DOHH2 (cell line): ENCODE data around the gene BTNL2.

Experiments used
- H3F3A ChIP-seq: fragments of 200-600 bp; sonication (generic), shearing (Covaris generic); 2 replicates; pipeline ENCODE4 v1.6.0; 2016; ENCODE audit warnings: antibody characterized with exemption, mild to moderate bottlenecking; ENCODE audit not compliant: control insufficient read depth, insufficient read depth
- H3K27ac ChIP-seq: fragments of 200-600 bp; sonication (generic); 2 replicates; pipeline ENCODE4 v1.5.1; 2014; ENCODE audit warnings: low read depth, mild to moderate bottlenecking, low read length, moderate library complexity
- H3K27me3 ChIP-seq: fragments of 200-600 bp; sonication (generic); 2 replicates; pipeline ENCODE4 v1.6.1; 2014; ENCODE audit warnings: mild to moderate bottlenecking, low read length, mixed read lengths; ENCODE audit not compliant: control insufficient read depth
- H3K36me3 ChIP-seq: fragments of 200-600 bp; sonication (generic); 2 replicates; pipeline ENCODE4 v1.6.1; 2014; ENCODE audit warnings: mild to moderate bottlenecking, low read length, moderate library complexity, mixed read lengths; ENCODE audit not compliant: control insufficient read depth
- H3K4me1 ChIP-seq: fragments of 200-600 bp; sonication (generic); 2 replicates; pipeline ENCODE4 v1.6.1; 2014; ENCODE audit warnings: mild to moderate bottlenecking, low read length, mixed read lengths; ENCODE audit not compliant: control insufficient read depth
- H3K4me2 ChIP-seq: fragments of 200-600 bp; sonication (generic); 2 replicates; pipeline ENCODE4 v1.6.0; 2014; ENCODE audit warnings: mild to moderate bottlenecking, low read length, moderate library complexity
- H3K4me3 ChIP-seq: fragments of 200-600 bp; sonication (generic); 2 replicates; pipeline ENCODE4 v1.5.1; 2014; ENCODE audit warnings: mild to moderate bottlenecking, low read length, mixed read lengths
- H3K79me2 ChIP-seq: fragments of 200-600 bp; sonication (generic); 2 replicates; pipeline ENCODE4 v1.6.1; 2014; ENCODE audit warnings: mild to moderate bottlenecking, low read length, mixed read lengths; ENCODE audit not compliant: control insufficient read depth
- H3K9me2 ChIP-seq: fragments of 200-600 bp; sonication (generic); replicated peaks from 2 replicates; pipeline ENCODE4 v1.6.1; 2014; ENCODE audit warnings: mild to moderate bottlenecking, low read length, mixed read lengths; ENCODE audit not compliant: control insufficient read depth
- H3K9me3 ChIP-seq: fragments of 200-600 bp; sonication (generic); 2 replicates; pipeline ENCODE4 v1.6.1; 2014; ENCODE audit warnings: antibody characterized with exemption, low read length, mixed read lengths; ENCODE audit not compliant: control insufficient read depth, insufficient read depth
- H4K20me1 ChIP-seq: fragments of 200-600 bp; sonication (generic); 2 replicates; pipeline ENCODE4 v1.6.0; 2014; ENCODE audit warnings: low read depth, mild to moderate bottlenecking, antibody characterized with exemption, low read length, moderate library complexity; ENCODE audit not compliant: control insufficient read depth, insufficient read depth
- CTCF ChIP-seq: fragments of 200-600 bp; sonication (generic); IDR thresholded peaks from one replicate; pipeline ENCODE4 v1.5.1; 2014; ENCODE audit warnings: antibody characterized with exemption, mild to moderate bottlenecking, low read depth, low read length; ENCODE audit not compliant: poor library complexity, severe bottlenecking
- EZH2phosphoT487 ChIP-seq: fragments of 200-600 bp; sonication (generic); IDR thresholded peaks from 2 replicates; pipeline ENCODE4 v1.6.1; 2017; ENCODE audit warnings: borderline replicate concordance, mild to moderate bottlenecking, antibody characterized with exemption, low read length, moderate library complexity, mixed read lengths

Gene BTNL2

DNA sequence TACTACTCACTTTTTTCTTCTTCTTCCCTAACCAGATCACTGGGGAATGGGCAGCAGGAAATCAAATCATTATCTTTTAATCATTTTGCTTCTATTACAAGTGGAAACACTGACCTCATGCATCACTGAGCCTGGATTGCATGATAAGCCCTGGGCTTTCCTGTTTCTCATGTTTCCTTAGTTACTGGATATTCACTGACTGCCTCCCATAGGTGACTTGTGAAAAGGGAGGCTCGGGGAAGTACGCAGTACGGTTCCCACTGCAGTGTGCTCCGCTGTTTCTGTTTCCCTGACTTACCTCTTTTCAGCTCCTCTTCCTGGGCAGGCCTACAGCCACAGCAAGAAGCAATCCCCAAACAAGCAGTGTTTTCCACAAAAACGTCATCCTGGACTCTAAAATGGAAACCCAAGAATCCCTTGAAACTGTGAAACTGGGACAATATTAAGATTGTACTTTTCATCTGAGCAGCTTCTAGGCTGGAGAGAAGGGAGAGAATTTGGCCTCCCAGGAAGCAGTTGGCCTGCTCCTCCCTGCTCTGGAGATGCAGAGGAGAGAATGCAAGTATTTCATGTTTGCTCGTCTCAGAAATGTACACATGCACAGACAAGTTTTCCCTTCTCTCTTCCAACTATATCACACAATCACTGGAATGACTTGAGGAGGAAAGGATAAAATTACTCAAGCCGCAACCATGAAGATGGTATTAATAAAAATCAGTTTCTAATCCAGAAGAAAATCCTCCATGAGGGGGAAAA, 13.1 kb downstream of the BTNL2 start:
- TF ChIP-seq EZH2phosphoT487 = no peak
- no peak for TF ChIP-seq CTCF

DNA sequence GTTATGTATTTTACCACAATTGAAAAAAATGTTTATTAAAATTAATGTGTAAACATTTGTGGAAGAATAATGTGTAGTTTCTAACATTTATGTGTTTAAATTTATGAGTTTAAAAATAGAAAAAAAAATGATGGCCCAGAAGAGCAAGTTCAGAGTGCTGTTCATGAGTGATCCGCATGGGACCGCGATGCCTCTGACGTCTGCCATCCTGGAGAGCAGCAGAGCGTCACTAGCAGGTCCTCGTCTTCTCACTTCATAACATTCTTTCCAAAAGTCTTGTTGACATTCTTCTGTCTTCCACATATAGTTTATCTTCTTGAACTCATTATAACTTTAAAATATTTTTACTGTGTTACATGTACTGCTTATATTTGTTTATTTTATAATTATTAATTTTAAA, 15.5 kb downstream of the BTNL2 start:
- Histone ChIP-seq H3K9me3 (no peaks in the 10 kb centered on the region), H3F3A (no peaks in the 10 kb centered on the region; the same call in 1 of the 2 replicates), H3K36me3 (no peaks in the 10 kb centered on the region)

More for the DNA sequence above, 13.1 kb downstream of the BTNL2 start:
- Histone ChIP-seq H3K9me2 (no peaks in the 10 kb centered on the region), H4K20me1 (no peaks in the 10 kb centered on the region), H3K4me3 (peak overlapping the region; percentile 11; the same call in 1 of the 2 replicates), H3K9me3 (no peaks in the 10 kb centered on the region), H3F3A (peaks cover 6% of the 10 kb centered on the region), H3K79me2 (no peaks in the 10 kb centered on the region), H3K27me3 (no peaks in the 10 kb centered on the region), H3K27ac (no peak overlapping the region), H3K36me3 (no peaks in the 10 kb centered on the region), H3K4me2 (peak overlapping the region; percentile 41), H3K4me1 (peaks cover 45% of the 10 kb centered on the region)

DNA sequence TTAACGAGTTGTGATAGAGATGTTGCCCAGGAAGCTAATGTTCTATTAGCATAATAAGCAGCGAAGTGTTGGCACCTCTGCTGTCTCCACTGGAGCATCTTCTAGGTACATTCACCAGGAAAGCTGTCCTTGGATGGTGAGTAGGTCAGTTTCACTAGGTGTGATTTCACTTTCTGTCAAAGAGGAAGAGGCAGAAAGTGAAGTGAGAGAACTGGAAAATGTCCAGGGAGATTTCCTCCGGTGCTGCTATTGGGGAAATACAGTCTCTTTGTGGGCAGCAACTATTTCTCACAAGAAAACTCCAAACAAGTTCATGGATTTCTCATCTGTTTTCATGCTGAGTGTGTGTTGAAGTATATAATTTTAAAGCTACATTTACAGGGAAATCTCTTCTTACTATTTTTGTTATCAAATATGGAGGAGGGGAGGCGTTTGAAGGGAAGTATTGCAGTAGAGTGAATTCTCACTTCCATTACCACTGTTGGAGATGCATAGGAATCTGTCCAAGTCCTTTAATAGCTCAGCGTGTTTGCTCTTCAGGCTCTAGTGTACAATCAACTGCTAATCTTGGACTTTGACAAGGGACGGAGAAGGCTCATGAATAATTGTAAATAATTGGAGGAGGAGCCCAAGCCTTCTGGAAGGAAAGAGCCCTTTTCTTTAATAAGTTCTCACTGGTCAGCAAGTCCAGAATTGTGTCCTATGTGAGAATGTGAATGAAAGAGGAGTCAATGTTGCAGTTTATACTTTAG, 19.2 kb downstream of the BTNL2 start:
- no peaks in the 10 kb centered on the region for H3K27me3 ChIP-seq
- no peak overlapping the region for H3K27ac ChIP-seq
- no peaks in the 10 kb centered on the region for H3K9me3 ChIP-seq
- no peak for TF ChIP-seq CTCF
- no peak for TF ChIP-seq EZH2phosphoT487
- H3K4me2 ChIP-seq = no peak overlapping the region
- no peaks in the 10 kb centered on the region for H3K36me3 ChIP-seq
- H3F3A ChIP-seq = no peaks in the 10 kb centered on the region
- H3K79me2 ChIP-seq = no peaks in the 10 kb centered on the region
- H3K4me1 ChIP-seq = peaks cover 3% of the 10 kb centered on the region; the same call in 1 of the 2 replicates
- H4K20me1 ChIP-seq = no peaks in the 10 kb centered on the region
- H3K9me2 ChIP-seq = no peaks in the 10 kb centered on the region
- H3K4me3 ChIP-seq = no peak overlapping the region

More for the DNA sequence above, 15.5 kb downstream of the BTNL2 start:
- Histone ChIP-seq H4K20me1 (no peaks in the 10 kb centered on the region), H3K9me2 (no peaks in the 10 kb centered on the region), H3K79me2 (no peaks in the 10 kb centered on the region), H3K4me3 (no peak overlapping the region), H3K4me2 (no peak overlapping the region), H3K27ac (no peak overlapping the region), H3K4me1 (peaks cover 25% of the 10 kb centered on the region), H3K27me3 (no peaks in the 10 kb centered on the region)
- no peak for TF ChIP-seq CTCF
- no peak for TF ChIP-seq EZH2phosphoT487
